Gastrocnemius medialis (tissue), 4 donors: Measurements from ENCODE around the gene ZPBP. TPM values are rescaled to one million over a fixed set of nuclear protein-coding genes. Genes with fewer than 3 reads are reported as not detected.
A peak's percentile ranks its signal among the peaks of the same experiment; 100 is the strongest.

ENCODE experiments used
- ATAC-seq, 2 donors: fragments of 150-250 bp; one replicate each; pipeline ENCODE4 v1.9.1; 2016
- DNase-seq, 2 donors: peaks; one replicate each; pipeline ENCODE4 v3.0.0-alpha.2; 2019
- H3K27ac ChIP-seq, 4 donors: fragments of 200-600 bp; sonication (generic); 1 replicate in 1 of 4; 2 replicates in 3 of 4; pipeline ENCODE4 v1.5.1; 2016 to 2018; ENCODE audit warnings: mild to moderate bottlenecking in 2 of 4, moderate library complexity in 1 of 4
- H3K27me3 ChIP-seq, 3 donors: fragments of 200-600 bp; sonication (generic) in 2 of 3; 1 replicate in 1 of 3; 2 replicates in 2 of 3; pipeline versions ENCODE4 v1.5.1 to v1.6.0; 2016 to 2019; ENCODE audit warnings: mild to moderate bottlenecking in 1 of 3, moderate library complexity in 1 of 3
- H3K36me3 ChIP-seq, 2 donors: fragments of 200-600 bp; sonication (generic) in 1 of 2; one replicate each; pipeline ENCODE4 v1.5.1; 2017 to 2018
- H3K4me1 ChIP-seq, 2 donors: fragments of 200-600 bp; sonication (generic) in 1 of 2; one replicate each; pipeline ENCODE4 v1.5.1; 2016 to 2017; ENCODE audit warnings: mild to moderate bottlenecking in 2 of 2
- H3K4me3 ChIP-seq, 4 donors: fragments of 200-600 bp; sonication (generic) in 3 of 4; 1 replicate in 1 of 4; 2 replicates in 3 of 4; pipeline ENCODE4 v1.5.1; 2016 to 2019; ENCODE audit warnings: mild to moderate bottlenecking in 2 of 4
- H3K9me3 ChIP-seq, 3 donors: fragments of 200-600 bp; sonication (generic) in 2 of 3; 1 replicate in 1 of 3; 2 replicates in 2 of 3; pipeline ENCODE4 v1.5.1; 2016 to 2019
- CTCF ChIP-seq, 5 experiments: fragments of 450-650 bp in 3 of 5; fragments of 200-600 bp in 2 of 5; sonication (generic) in 2 of 5; IDR thresholded peaks in 4 of 5; conservative IDR thresholded peaks in 1 of 5; 1 replicate in 4 of 5; 2 replicates in 1 of 5; pipeline ENCODE4 v1.5.1; 2016 to 2019; ENCODE audit warnings: antibody characterized with exemption in 5 of 5, mild to moderate bottlenecking in 3 of 5, moderate library complexity in 3 of 5
- POLR2A ChIP-seq, 2 donors: fragments of 450-650 bp; IDR thresholded peaks; one replicate each; pipeline ENCODE4 v1.6.1; 2017; ENCODE audit warnings: antibody characterized with exemption in 2 of 2, mild to moderate bottlenecking in 2 of 2, moderate library complexity in 2 of 2
- in situ Hi-C, 4 donors: fragments of 200-750 bp; cut with MboI; loops; one replicate each; pipeline versions ENCODE4 v1.15.0 to v1.8.0; 2017; ENCODE audit warnings: low sequenced_read_pairs in 4 of 4
- intact Hi-C: fragments of 100-400 bp; cut with DNase I; formaldehyde crosslinking; loops from one replicate; pipeline ENCODE4 v1.15.1; 2023; ENCODE audit warnings: low total_unique reads
- total RNA-seq, 4 donors: library from RNA; depleted of rRNA; stranded (reverse); fragments of >200 nt; gene quantifications; one replicate each; pipeline versions ENCODE4 v1.1.0 to v1.2.3, GENCODE V29; 2016

Gene ZPBP
- total RNA-seq, 4 donors from 2014 or later: not detected

GRCh38 chr7:50085344-50085743 lies 7.7 kb downstream of the ZPBP start:
- intact Hi-C loops: no loop called here
- in situ Hi-C loops: no loop called here
- Histone ChIP-seq H3K4me1 (no peaks in the 10 kb centered on the region), H3K36me3 (no peaks in the 10 kb centered on the region), H3K27me3 (no peaks in the 10 kb centered on the region), H3K27ac (no peak overlapping the region), H3K4me3 (no peak overlapping the region), H3K9me3 (no peaks in the 10 kb centered on the region)
- ATAC-seq (no peak), DNase-seq (no peak)
- TF ChIP-seq CTCF (IDR thresholded peaks at IDR 0.05 in 4 of 5, conservative IDR thresholded peaks at IDR 0.05 in 1 of 5) (no peak), POLR2A (IDR thresholded peaks at IDR 0.05) (no peak)

GRCh38 chr7:50073093-50073492 lies 20.0 kb downstream of the ZPBP start:
- ATAC-seq: no peak
- H3K4me3 ChIP-seq: no peak overlapping the region
- H3K27me3 ChIP-seq: no peaks in the 10 kb centered on the region
- no peak for DNase-seq
- intact Hi-C loops (no loop called here), in situ Hi-C loops (no loop called here)
- H3K9me3 ChIP-seq: no peaks in the 10 kb centered on the region
- H3K27ac ChIP-seq: no peak overlapping the region
- no peaks in the 10 kb centered on the region for H3K36me3 ChIP-seq
- peaks cover 0 to 7% of the 10 kb centered on the region in 2 donors for H3K4me1 ChIP-seq
- no peak for TF ChIP-seq CTCF (IDR thresholded peaks at IDR 0.05 in 4 of 5, conservative IDR thresholded peaks at IDR 0.05 in 1 of 5)
- TF ChIP-seq POLR2A (IDR thresholded peaks at IDR 0.05): no peak

GRCh38 chr7:50069613-50070012 lies 23.4 kb downstream of the ZPBP start:
- Histone ChIP-seq H3K9me3 (no peaks in the 10 kb centered on the region), H3K4me3 (peak overlapping the region; percentile 57 to 68 (median 60)), H3K27me3 (no peaks in the 10 kb centered on the region), H3K36me3 (no peaks in the 10 kb centered on the region), H3K4me1 (peaks cover 0 to 10% of the 10 kb centered on the region in 2 donors), H3K27ac (no peak overlapping the region)
- intact Hi-C loops: no loop called here
- no peak for DNase-seq
- TF ChIP-seq CTCF (IDR thresholded peaks at IDR 0.05 in 4 of 5, conservative IDR thresholded peaks at IDR 0.05 in 1 of 5): no peak
- ATAC-seq: peak; percentile 68 to 73
- in situ Hi-C loops: no loop called here

GRCh38 chr7:50068850-50069551 lies 24.0 kb downstream of the ZPBP start:
- DNase-seq (no peak), ATAC-seq (peak in 1 of 2 donors; percentile 49)
- TF ChIP-seq CTCF (IDR thresholded peaks at IDR 0.05 in 4 of 5, conservative IDR thresholded peaks at IDR 0.05 in 1 of 5) (no peak), POLR2A (IDR thresholded peaks at IDR 0.05) (no peak)
- Histone ChIP-seq H3K9me3 (no peaks in the 10 kb centered on the region), H3K4me3 (peak overlapping the region; percentile 57 to 68 (median 60)), H3K36me3 (no peaks in the 10 kb centered on the region), H3K4me1 (peaks cover 0 to 10% of the 10 kb centered on the region in 2 donors), H3K27me3 (no peaks in the 10 kb centered on the region), H3K27ac (peak overlapping the region in 2 of 4 donors; percentile 16 to 39)
- intact Hi-C loops (no loop called here), in situ Hi-C loops (no loop called here)

GRCh38 chr7:50068026-50068425 lies 25.0 kb downstream of the ZPBP start:
- DNase-seq (no peak), ATAC-seq (no peak)
- H3K4me3 ChIP-seq: peak overlapping the region in 3 of 4 donors; percentile 60 to 68 (median 61)
- no peaks in the 10 kb centered on the region for H3K27me3 ChIP-seq
- peaks cover 0 to 10% of the 10 kb centered on the region in 2 donors for H3K4me1 ChIP-seq
- no peaks in the 10 kb centered on the region for H3K36me3 ChIP-seq
- TF ChIP-seq POLR2A (IDR thresholded peaks at IDR 0.05) (no peak), CTCF (IDR thresholded peaks at IDR 0.05 in 4 of 5, conservative IDR thresholded peaks at IDR 0.05 in 1 of 5) (no peak)
- no peaks in the 10 kb centered on the region for H3K9me3 ChIP-seq
- in situ Hi-C loops: no loop called here
- H3K27ac ChIP-seq: no peak overlapping the region
- intact Hi-C loops: no loop called here
